RCC 7860 (cell line): ENCODE measurements around the gene USP21.

Experiments
- DNase-seq: peaks from one replicate; pipeline ENCODE4 v3.0.0-alpha.2; 2015; ENCODE audit warnings: low spot score
- FAIRE-seq: peaks from 2 replicates; lab custom pipeline; 2012; peaks lifted over from hg19 to GRCh38; lab: Jason Lieb, UNC

The USP21 gene

DNA sequence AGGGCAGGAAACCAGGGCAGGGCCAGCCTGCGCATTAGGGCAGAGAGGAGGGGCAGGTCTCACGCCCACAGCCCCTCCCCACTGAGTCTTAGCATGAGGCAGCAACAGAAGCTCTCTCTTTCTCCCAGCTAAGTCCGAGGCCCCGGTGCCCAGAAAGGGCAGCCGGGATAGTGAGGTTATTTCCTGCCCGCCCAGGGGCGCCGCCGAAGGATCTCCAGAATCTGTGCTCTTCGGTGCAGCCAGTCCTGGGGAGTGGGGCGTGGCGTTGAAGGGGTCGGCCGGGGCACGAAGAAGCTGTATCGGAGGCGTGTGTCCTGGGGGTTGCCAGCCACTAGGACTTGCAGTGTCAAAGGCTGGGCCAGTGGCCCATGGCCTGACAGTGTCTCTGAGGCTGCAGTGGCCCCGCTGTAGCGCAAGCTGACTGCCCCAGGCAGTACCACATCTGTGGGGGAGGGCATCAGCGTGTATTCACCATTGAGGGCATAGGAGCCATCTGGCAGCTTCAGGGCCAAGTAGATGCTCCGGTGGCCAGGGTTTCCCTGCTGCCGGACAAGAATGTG, 31.7 kb downstream of the USP21 start:
- DNase-seq (no peak), FAIRE-seq (no peak)

DNA sequence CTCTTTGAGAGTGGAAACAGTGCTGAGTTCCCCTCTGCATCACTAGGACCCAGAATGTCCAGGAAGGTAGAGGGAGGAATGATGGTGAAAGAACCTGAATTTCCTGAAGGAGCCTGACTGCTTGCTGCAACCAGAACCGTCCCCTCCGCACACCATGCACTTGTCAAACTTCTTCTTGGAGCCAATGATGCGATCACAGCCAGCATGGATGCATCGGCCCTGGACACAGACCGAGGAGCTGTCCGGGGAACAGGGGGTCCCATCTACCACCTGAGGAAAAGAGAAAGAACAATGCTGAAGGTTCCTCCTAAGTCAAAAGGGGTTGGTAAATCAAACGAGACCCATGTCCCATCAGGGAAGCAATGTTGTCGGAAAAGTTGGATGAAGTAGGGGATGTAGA, 32.7 kb downstream of the USP21 start:
- FAIRE-seq, result no peak
- no peak for DNase-seq

DNA sequence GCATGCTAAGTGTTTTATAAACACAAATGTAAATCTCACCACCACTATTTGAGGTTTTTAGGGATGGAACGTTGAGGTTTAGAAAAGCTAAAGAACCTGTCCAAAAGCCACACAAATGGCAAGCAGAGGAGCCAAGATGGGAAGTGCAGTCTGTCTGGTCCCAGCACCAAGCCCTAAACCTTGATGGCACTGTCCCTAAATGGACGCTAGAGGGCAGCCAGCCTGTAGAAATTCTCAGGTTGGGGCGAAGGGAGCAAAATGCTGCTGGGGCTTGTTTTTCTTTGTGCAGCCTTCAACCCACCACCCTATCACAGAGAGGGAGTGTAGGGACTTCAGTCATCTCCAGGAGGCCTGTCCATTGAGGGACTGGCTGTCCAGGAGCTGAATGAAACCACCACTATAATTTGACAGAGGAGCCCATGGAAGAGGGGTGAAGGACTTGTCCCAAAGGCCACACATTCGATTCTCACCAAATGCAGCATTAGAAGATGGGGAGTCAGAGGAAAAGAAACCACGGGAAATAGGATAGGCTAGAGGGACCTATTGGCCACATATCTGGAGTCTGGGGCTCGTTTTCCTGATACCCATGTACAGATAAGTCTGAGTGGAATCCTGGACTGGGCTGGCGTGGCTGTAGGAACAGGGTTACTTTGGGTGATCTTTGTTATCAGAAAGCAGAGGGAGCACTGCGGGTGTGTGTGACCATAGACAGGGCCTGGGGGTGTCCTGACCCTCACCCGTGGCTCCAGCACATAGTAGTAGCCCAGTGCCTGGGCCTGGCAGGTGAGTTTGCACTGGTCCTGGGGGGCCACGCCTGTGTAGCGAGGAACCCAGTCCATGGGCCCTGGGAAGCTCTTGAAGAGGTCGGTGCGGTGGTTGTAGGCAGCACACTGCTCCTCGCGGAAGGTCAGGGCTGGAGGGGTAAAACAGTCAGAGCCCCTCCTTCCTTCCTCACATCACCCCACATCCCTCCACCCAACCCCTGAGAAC, 33.5 kb downstream of the USP21 start:
- peak; percentile 35 for DNase-seq
- no peak for FAIRE-seq

DNA sequence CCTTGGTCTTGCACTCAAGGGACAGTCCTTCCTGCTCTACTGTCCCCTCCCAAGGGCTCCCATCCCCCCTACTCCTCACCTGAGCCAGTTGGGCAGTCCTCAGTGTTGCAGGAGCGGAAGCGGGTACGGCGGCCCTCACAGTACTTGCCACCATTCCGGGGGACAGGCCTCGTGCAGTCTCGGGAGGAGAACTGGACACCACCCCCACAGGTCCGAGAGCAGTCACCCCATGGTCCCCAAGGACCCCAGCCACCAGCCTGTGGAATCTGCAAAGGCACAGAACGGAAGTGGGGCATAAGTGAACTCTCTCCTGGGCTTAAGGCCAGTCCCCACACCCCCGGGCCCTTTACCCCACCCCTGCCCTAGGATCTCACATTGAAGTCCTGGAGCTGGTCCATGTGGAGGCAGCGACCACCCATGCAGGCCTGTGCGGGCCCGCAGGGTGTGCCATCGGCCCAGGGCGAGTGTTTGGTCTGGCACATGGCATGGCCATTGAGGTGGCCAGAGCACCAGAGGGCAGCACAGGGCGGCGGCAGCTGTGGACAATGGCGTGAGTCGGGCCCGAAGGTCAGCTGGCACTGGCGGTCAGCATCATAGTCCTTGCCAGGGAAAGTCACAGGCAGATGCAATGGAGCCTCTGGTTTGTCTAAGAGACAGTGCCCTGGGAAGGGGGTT, 34.4 kb downstream of the USP21 start:
- no peak for FAIRE-seq
- peak; percentile 9 for DNase-seq

DNA sequence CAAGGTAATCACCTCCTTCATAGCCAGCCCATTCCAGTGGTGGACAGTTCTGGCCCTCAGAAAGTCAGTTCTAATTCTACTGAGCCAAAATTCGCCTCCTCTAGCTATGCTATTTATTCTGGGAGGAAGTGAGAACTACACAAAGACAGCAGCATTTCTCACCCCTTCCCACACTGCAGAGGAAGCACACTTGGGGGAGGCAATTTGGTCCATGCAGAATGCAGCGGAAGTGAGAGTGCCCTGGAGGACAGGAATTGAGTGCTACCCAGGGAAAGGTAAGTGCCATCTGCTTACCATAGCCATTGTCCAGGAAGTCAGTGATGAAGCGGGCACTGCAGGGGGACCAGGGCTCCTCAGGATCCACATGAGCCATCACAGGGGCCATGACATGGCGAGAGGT, 35.9 kb downstream of the USP21 start:
- FAIRE-seq (no peak), DNase-seq (no peak)

DNA sequence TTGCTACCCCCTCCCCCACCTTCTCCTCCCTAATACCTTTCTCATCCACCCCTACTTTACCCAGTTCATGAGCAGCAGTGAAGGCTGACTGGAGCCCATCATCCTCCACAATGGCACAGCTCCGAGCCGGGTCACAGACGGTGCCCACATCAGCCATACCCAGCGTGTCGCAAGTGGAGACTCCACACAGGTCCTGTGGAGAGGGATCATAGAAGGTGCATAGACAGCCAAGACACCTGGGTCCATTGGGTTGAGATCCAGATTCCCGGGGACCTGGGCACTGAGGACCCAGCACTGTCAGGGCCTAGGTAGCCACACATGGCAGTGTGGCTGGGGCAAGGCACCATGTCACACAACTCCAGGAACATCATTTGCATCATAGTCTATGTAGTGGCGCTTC, 36.8 kb downstream of the USP21 start:
- DNase-seq (no peak), FAIRE-seq (no peak)

DNA sequence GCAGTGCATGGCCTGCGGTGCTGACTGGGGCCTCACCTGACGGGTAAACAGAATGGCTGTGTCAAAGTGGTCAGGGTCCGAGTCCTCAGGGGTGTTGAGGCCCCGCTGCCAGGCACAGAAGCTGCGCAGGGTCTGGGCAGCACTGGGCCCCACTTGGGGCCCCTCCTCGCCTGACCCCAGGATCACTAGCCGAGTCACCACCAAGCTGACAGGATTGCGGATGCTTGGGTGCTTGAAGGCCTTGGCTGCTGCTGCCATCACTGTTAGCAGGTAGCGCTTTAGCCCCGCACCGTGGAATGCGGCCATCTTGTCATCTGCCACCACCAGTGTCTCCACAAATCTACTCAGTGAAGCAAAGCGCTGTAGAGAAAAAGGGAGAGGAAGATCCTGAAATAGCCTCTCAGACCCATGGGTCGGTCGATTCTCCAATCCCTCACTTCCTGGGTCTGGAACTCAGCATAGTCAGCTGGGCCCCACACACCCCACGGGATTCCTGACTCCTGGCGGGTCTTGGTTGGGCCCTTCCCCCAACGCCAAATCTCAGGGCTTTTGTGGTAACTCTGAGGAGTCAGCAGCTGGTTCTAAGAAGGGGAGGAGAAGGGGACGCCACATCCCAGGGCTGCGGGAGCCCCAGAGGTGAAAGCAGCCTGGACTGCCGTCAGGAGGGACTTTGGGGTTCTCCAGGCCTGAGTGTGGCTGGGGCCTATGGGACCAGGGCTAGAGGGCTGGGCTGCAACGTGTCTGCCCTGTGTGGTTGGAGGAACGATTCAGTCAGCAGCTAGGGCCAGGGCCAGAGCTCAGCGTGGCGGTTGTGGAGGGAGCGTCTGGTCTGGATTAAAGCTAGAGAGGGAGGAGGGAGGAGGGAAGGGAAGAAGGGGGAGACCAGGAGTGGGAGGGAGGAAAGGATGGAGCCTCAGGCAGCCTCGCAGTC, 37.5 kb downstream of the USP21 start:
- FAIRE-seq (no peak), DNase-seq (no peak)

DNA sequence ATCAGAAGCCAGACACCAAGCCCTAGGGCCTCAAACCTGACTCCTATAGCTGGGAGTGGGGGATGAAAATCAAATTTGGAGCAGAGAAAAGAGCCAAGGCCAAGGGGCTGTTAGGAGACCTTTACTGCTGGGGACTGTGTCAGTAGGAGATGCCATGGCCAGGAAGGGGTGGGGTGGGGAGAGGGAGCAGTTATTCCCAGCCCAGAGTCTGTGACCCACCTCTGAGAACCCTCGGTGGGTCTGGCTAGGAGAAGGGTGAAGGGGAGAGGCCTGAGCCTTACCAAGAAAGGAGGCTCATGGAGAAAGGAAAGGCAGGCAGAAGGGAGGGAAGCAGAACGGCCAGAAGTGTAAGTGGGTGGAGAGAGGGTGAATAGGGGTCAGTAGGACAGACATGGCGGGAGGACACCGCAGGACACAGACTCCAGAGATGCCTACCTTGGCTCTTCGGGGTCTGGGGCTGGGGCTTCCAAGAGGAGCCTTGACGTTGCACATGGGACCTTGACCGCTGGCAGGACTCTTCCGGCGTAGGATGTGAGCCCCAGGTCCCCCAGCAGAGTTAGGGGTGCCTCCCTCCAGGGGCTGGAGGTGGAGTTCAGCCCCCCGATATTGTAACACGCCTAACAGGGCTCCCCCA, 38.4 kb downstream of the USP21 start:
- FAIRE-seq (no peak), DNase-seq (no peak)

DNA sequence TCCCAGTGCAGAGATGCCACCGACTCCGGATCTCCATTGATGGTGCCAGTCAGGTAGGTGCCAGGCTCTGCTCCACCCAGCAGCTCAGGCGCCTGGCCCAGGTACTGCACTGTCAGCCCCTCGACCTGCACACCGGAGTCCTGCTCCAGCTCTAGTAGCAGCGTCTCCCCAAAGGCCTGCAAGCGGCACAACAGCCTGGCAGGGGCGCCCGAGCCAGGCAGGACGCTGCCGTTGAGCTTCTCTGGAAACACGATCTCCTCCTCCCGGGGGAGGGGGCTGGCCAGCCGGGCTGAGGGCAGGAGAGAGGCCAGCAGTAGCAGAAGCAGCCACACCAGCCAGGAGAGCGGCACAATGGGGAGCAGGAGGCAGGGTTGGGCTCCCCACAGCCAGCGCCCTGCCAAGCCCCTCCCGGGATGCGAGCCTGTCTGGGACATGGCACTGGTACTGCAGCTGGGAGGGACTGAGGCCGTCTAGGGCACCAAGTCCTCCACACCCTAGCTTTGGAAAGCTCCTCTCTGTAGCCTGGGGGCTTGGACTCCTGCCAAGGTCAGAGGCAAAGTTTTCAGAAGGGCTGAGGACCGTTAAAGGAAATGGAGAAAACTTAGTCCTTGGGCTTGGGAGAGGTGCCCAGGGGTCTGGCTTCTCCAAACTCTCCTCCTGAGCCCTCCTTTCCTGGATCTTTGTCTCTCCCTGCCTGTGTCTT, 39.0 kb downstream of the USP21 start:
- DNase-seq, result no peak
- FAIRE-seq, result no peak

DNA sequence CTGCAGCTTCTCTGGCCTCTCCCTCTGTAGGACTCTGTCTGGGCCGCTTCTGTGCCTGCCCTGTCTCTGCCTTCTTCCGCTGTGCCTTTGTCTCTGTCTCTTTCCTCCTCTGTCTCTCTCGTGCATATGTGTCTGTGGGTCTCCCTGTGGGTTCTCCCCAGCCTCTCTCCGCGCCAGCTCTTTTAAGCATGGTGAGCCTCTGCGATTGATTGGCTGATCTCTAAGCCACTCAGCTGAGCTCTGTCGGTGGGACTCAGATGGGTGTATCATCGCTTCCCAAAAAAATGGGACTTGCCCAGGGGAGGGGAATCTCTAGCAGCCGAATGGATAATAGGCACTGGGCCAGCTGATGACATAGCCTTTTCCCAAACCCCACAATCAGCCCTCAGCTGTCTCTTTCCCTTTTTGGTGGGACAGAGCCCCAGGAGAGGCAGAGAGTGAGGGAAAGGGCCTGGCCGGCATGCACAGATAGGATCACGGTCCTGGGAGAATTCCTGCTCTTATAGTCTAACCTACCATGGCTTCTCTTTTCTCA, 39.7 kb downstream of the USP21 start, which contains the start of gene ADAMTS4:
Gene ADAMTS4, minus strand, starts transcription at position 158 of the 535 bp plus-strand sequence. CDS start 427 bp downstream, outside the sequence.
- FAIRE-seq, result no peak
- no peak for DNase-seq

DNA sequence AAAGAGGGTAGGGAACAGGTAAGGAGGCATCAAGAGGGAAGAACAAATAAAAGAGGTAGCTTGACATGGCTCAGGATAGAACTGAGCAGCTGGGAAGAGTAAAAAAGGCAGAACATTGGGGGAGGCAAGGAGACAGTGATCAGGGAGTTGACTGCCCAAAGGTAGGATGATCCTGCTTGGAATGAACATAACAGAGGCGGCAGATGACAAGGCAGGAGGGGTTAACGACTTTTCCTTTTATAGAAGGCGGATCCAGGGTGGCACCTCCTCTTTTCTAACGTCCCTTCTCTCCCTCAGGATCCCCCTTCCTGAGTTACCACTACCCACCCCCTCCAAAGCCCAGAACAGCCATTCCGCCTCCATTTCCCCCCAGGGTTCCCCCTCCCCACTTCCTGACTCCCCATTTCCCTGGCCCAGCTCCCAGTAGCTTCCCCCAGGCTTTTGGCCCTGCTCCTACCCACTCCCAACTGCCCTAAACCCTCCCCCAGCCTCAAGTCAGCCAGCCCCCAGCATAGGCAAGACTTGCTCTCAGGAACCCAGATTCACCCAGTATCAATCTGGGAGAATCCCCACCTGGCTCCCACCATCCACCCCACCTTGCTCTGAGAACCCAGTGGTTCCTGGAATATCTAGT, 40.3 kb downstream of the USP21 start:
- FAIRE-seq, result no peak
- no peak for DNase-seq

DNA sequence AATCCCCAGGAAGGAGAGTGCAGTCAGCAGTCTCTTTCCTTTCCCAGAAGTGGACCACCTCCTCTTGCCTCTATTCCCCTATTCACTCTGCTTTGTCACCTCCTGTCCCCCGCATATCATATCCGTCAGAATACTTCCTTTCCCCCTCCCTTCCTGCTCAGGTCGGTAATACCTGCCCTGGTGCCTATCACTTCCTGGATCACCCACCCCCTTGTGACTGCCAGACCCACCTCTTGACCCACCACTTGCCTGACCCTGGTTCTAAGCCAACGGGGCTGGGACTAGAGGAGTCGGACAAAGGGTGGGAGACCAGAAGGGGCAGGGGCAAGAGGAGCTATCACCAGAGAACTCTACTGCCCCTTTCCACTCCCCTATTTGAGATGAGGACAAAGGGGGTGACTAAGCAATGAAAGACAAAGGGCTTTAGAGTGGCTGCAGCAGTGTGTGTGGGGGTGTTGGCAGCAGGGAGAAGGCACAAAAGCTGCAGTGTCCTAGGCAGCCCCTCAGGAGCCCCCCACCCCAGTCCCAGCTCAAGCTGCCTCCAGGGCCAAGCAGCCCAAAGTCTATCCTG, 41.2 kb downstream of the USP21 start:
- FAIRE-seq, result no peak
- DNase-seq, result no peak

DNA sequence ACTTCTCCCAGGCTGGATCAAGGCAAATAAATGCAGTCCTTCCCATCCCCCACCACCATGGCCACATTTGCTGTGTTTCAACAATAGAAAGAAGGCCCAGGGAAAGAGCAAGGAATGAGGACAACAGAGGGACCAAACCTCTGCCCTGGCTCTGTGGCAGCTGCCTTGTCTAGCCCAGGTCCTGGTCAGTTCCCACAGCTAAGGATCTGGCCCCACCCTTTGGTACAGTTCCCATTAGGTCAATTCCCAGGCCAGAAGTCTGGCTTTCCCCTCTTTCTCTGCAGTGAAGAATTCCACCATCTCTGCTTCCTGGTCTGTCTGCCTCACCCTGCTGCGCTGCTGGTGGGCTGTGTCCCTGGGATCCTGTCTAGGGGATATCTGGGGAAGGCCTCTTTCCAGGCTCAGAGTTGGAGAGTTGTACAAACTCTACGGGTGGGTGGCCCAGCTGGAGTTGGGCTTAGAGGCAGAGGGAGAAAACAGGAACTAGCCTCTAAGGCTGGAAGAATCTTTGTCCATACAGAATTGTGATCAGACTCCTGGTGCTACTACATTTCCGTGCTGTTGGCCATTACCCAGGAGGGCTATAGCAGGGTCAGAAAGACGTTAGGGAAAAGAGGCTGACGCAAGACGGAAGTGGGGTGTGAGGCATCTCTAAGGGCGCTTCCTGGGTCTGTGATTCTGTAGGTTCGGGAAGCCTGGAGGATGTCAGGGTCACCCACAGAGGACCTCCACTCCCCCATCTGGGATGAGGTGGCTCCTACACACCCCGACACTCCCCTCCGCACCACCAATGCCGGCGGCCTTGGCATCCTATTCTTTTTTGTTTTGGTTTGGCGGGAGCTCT, 41.9 kb downstream of the USP21 start:
- DNase-seq, result no peak
- no peak for FAIRE-seq

DNA sequence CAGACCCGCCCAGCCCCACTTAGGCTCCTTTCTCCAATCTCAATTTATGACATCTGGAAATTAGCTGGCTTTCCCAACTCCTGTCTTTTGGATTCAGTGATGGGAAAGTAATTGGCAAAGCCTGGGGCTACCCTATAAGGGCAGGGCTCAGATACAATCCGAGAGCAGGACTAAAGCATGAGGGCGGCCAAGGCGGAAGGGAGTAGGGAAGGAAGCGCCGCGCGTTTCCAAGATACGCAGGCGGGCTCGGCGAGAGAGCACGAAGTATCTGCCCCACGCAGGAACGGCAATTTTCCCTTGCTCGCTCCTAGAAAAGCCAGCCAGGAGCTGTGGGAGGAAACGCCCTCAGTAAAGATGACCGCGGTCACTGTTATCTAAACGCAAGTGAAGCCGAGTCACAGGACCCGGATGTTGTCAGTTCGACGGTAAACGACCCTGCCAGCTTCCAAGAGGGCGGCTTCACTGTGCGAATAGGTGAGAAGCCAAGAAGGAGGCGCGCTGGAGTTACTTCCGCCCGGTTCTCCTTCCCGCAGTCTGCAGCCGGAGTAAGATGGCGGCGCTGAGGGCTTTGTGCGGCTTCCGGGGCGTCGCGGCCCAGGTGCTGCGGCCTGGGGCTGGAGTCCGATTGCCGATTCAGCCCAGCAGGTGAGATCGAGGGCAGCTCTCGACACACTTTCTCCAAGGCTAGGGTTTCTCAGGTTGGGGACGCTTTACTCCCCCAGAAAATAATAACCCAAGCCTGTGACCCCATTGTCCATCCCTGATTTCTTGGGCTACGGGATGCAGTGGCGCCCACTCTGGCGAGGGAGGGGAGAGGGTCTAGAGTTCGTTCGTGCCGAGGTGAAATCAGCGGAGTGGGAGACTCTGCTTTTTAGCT, 42.8 kb downstream of the USP21 start, which contains the start of gene NDUFS2:
Gene NDUFS2, plus strand, starts transcription at position 532 of the 877 bp plus-strand sequence. Its CDS starts 19 bp downstream, at position 551.
- FAIRE-seq, result peak; percentile 73
- peak; percentile 95 for DNase-seq

DNA sequence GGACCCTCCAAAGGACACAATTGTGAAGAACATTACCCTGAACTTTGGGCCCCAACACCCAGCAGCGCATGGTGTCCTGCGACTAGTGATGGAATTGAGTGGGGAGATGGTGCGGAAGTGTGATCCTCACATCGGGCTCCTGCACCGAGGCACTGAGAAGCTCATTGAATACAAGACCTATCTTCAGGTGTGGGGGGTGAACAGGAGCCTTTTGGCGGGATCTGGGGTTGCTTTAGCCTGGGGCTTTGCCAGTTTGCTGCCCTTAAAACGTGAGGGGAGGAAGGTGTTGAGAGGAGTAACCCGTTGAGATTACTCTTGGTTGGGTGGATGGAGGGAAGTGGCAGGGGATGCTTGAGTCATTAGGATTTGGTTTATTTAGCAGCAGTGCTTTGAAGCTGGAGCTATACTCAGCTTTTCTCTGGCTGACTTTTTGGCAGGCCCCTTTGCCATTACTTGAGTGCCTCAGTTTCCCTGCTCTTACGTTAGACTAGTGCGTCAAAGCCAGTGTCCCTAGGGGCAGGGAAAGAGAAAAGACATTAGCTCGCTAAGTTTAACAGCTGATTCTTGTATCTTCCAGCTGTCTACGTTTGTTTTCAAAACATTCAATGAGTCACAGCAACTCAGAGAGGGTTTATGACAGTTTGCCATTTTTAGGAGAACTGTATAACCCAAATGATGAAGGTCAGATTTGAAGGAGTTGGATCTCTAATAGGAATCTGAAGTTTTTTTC, 47.3 kb downstream of the USP21 start:
- no peak for DNase-seq
- FAIRE-seq, result no peak

DNA sequence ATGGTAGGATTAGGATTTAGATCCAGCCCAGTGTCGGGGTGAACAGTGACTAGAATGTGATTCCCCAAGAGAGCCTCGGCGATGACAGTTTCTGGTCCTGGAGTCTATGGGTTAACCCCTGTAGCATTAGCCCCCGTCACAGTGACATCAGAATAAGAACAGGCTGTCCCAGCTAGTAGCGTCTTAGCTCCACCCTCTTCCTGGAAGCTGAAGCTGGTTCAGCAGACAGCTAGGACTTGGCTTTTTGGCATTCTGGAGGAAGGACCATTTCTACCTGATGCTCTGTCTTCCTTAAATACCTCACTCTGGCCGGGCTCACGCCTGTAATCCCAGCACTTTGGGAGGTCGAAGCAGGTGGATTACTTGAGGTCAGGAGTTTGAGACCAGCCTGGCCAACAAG, 47.9 kb downstream of the USP21 start:
- FAIRE-seq, result no peak
- DNase-seq, result no peak
